ENCODE data around the gene SEC14L2. TPM values are rescaled to one million over a fixed set of nuclear protein-coding genes. Genes with fewer than 3 reads are reported as not detected.
A peak's percentile ranks its signal among the peaks of the same experiment; 100 is the strongest.

Gene SEC14L2
- total and polyA plus RNA-seq, 4 donors = 6.5 to 110 (median 49.6) TPM

DNA sequence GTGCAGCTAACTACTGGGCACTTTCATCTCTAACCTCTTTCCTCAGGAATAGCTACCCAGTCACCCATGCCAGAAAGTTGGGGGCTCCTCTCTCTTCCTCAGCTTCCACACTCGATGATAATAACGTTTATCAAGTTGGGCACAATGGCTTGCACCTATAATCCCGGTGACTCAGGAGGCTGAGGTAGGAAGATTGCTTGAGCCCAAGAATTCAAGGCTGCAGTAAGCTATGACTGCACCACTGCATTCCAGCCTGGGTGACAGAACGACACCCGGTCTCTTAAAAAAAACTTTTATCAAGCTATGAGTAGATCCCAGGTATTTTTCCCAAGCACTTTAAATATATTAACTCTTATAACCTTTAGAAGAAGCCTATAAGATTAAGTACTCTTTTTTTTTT lies 42.2 kb upstream of the SEC14L2 start:
- H3K36me3 ChIP-seq (ENCODE audit: control insufficient read depth in 4 of 4, insufficient read depth in 3 of 4, low read depth in 1 of 4, low read length in 3 of 4) = peaks cover 14 to 29% (median 22%) of the 10 kb centered on the region in 4 donors
- H3K27ac ChIP-seq (ENCODE audit: low read depth in 1 of 2, low read length in 2 of 2) = no peak overlapping the region
- 86% methylated on average over 5 of the region's 5 CpGs for WGBS

DNA sequence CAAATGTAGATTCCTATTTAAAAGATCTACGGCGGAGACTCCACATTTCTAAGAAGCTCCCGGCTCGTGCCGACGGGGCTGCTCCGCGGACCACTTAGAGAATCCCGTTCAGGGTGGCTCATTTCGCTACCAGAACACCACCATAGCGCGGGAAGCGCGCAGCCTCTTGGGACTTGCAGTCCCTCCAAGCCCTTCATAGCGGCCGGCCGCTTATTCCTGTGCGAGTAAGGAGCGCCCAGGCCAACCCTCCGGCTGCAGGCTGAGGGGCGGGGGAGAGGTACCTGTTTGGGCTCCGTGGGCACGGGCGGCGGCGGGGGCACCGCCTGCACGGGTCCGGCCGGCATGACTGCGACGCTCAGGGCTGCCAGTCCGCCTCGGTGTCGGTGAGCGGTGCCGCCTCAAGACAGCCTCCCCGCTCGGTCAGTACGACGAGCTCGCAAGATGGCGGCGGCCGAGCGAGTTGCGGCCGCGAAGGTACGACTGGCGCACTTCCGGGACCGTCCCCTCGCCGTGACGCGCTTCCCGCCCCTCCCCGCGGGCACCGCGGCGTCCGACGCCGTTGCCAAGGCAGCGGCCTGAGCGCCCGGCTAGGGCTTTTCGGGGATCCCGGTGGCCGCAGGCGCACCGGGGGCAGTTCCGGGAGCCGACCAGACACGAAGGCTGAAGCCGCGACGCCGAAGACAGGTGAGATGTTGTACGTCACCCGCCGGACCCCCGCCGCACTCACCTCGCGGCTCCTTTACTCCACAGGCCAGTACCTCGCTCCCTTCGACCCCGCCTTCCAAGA lies 40.2 kb upstream of the SEC14L2 start, which contains the start of the genes CCDC157 and SF3A1:
Gene CCDC157, plus strand, starts transcription at position 559 of the 787 bp plus-strand sequence. CDS start 8,994 bp downstream, outside the sequence.
Gene SF3A1, minus strand, starts transcription at position 446 of the 787 bp plus-strand sequence. Its CDS starts 102 bp downstream, at position 344.
- peaks cover 6 to 32% (median 26%) of the 10 kb centered on the region in 4 donors for H3K4me1 ChIP-seq (ENCODE audit: control insufficient read depth in 4 of 4, insufficient read depth in 4 of 4, low read length in 3 of 4)
- H3K4me3 ChIP-seq (ENCODE audit: low read depth in 1 of 3, low read length in 3 of 3) = peak within 1 kb of the TSS; percentile 78 to 88 (median 80)
- no peaks in the 10 kb centered on the region for H3K27me3 ChIP-seq (ENCODE audit: control insufficient read depth in 4 of 4, insufficient read depth in 4 of 4, low read length in 3 of 4)
- no peaks in the 10 kb centered on the region for H3K9me3 ChIP-seq (ENCODE audit: control insufficient read depth in 4 of 4, low read length in 3 of 4)
- DNase-seq (ENCODE audit: low spot score) = peak; percentile 89
- H3K27ac ChIP-seq (ENCODE audit: low read depth in 1 of 2, low read length in 2 of 2) = peak within 1 kb of the TSS; percentile 97 to 100
- peak within 1 kb of the TSS; percentile 82 to 86 for H3K9ac ChIP-seq (ENCODE audit: low read depth in 1 of 2, low read length in 2 of 2)
- peaks cover 9 to 14% (median 13%) of the 10 kb centered on the region in 4 donors for H3K36me3 ChIP-seq (ENCODE audit: control insufficient read depth in 4 of 4, insufficient read depth in 3 of 4, low read depth in 1 of 4, low read length in 3 of 4)
- under 1% methylated on average over 91 of the region's 91 CpGs for WGBS
- TF ChIP-seq, protein P1, sequence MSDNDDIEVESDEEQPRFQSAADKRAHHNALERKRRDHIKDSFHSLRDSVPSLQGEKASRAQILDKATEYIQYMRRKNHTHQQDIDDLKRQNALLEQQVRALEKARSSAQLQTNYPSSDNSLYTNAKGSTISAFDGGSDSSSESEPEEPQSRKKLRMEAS (IDR thresholded peaks at IDR 0.05) = no peak
- TF ChIP-seq FOXA1 (IDR thresholded peaks at IDR 0.05) (no peak), YY1 (IDR thresholded peaks at IDR 0.05) (peak; percentile 98), GABPA (IDR thresholded peaks at IDR 0.05 in 1 of 2, conservative IDR thresholded peaks at IDR 0.05 in 1 of 2) (peak; percentile 50 to 92), TAF1 (conservative IDR thresholded peaks at IDR 0.05) (no peak), RAD21 (IDR thresholded peaks at IDR 0.05) (peak; percentile 44 to 50), SP1 (IDR thresholded peaks at IDR 0.05) (peak; percentile 15), RXRA (IDR thresholded peaks at IDR 0.05) (no peak), HNF4G (IDR thresholded peaks at IDR 0.05) (no peak), EGR1 (IDR thresholded peaks at IDR 0.05; ENCODE audit: low read depth in 2 of 2) (no peak), NR2F2 (IDR thresholded peaks at IDR 0.05) (no peak)
- TF ChIP-seq, protein P2, sequence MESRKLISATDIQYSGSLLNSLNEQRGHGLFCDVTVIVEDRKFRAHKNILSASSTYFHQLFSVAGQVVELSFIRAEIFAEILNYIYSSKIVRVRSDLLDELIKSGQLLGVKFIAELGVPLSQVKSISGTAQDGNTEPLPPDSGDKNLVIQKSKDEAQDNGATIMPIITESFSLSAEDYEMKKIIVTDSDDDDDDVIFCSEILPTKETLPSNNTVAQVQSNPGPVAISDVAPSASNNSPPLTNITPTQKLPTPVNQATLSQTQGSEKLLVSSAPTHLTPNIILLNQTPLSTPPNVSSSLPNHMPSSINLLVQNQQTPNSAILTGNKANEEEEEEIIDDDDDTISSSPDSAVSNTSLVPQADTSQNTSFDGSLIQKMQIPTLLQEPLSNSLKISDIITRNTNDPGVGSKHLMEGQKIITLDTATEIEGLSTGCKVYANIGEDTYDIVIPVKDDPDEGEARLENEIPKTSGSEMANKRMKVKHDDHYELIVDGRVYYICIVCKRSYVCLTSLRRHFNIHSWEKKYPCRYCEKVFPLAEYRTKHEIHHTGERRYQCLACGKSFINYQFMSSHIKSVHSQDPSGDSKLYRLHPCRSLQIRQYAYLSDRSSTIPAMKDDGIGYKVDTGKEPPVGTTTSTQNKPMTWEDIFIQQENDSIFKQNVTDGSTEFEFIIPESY (IDR thresholded peaks at IDR 0.05) = no peak
- TF ChIP-seq, protein P3, sequence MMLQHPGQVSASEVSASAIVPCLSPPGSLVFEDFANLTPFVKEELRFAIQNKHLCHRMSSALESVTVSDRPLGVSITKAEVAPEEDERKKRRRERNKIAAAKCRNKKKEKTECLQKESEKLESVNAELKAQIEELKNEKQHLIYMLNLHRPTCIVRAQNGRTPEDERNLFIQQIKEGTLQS (IDR thresholded peaks at IDR 0.05) = no peak
- TF ChIP-seq, protein P4, sequence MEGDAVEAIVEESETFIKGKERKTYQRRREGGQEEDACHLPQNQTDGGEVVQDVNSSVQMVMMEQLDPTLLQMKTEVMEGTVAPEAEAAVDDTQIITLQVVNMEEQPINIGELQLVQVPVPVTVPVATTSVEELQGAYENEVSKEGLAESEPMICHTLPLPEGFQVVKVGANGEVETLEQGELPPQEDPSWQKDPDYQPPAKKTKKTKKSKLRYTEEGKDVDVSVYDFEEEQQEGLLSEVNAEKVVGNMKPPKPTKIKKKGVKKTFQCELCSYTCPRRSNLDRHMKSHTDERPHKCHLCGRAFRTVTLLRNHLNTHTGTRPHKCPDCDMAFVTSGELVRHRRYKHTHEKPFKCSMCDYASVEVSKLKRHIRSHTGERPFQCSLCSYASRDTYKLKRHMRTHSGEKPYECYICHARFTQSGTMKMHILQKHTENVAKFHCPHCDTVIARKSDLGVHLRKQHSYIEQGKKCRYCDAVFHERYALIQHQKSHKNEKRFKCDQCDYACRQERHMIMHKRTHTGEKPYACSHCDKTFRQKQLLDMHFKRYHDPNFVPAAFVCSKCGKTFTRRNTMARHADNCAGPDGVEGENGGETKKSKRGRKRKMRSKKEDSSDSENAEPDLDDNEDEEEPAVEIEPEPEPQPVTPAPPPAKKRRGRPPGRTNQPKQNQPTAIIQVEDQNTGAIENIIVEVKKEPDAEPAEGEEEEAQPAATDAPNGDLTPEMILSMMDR (IDR thresholded peaks at IDR 0.05; ENCODE audit: low read depth, low read length, missing input control) = no peak

More for the DNA sequence above, 42.2 kb upstream of the SEC14L2 start:
- no peak overlapping the region for H3K9ac ChIP-seq (ENCODE audit: low read depth in 1 of 2, low read length in 2 of 2)
- no peaks in the 10 kb centered on the region for H3K27me3 ChIP-seq (ENCODE audit: control insufficient read depth in 4 of 4, insufficient read depth in 4 of 4, low read length in 3 of 4)
- H3K9me3 ChIP-seq (ENCODE audit: control insufficient read depth in 4 of 4, low read length in 3 of 4) = no peaks in the 10 kb centered on the region
- H3K4me3 ChIP-seq (ENCODE audit: low read depth in 1 of 3, low read length in 3 of 3) = no peak overlapping the region
- TF ChIP-seq HNF4A (conservative IDR thresholded peaks at IDR 0.05) = no peak
- TF ChIP-seq EGR1 (IDR thresholded peaks at IDR 0.05; ENCODE audit: low read depth in 2 of 2) = no peak
- TF ChIP-seq NR2F2 (IDR thresholded peaks at IDR 0.05) = no peak
- TF ChIP-seq RAD21 (IDR thresholded peaks at IDR 0.05) = no peak
- TF ChIP-seq, protein P5, sequence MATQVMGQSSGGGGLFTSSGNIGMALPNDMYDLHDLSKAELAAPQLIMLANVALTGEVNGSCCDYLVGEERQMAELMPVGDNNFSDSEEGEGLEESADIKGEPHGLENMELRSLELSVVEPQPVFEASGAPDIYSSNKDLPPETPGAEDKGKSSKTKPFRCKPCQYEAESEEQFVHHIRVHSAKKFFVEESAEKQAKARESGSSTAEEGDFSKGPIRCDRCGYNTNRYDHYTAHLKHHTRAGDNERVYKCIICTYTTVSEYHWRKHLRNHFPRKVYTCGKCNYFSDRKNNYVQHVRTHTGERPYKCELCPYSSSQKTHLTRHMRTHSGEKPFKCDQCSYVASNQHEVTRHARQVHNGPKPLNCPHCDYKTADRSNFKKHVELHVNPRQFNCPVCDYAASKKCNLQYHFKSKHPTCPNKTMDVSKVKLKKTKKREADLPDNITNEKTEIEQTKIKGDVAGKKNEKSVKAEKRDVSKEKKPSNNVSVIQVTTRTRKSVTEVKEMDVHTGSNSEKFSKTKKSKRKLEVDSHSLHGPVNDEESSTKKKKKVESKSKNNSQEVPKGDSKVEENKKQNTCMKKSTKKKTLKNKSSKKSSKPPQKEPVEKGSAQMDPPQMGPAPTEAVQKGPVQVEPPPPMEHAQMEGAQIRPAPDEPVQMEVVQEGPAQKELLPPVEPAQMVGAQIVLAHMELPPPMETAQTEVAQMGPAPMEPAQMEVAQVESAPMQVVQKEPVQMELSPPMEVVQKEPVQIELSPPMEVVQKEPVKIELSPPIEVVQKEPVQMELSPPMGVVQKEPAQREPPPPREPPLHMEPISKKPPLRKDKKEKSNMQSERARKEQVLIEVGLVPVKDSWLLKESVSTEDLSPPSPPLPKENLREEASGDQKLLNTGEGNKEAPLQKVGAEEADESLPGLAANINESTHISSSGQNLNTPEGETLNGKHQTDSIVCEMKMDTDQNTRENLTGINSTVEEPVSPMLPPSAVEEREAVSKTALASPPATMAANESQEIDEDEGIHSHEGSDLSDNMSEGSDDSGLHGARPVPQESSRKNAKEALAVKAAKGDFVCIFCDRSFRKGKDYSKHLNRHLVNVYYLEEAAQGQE (IDR thresholded peaks at IDR 0.05) = no peak
- TF ChIP-seq FOXA2 (IDR thresholded peaks at IDR 0.05) = no peak
- no peak for TF ChIP-seq FOXA1 (IDR thresholded peaks at IDR 0.05)
- TF ChIP-seq, protein P2 (IDR thresholded peaks at IDR 0.05) = no peak
- TF ChIP-seq, protein P1 (IDR thresholded peaks at IDR 0.05) = no peak
- no peak for TF ChIP-seq RXRA (IDR thresholded peaks at IDR 0.05)
- DNase-seq (ENCODE audit: low spot score) = no peak
- H3K4me1 ChIP-seq (ENCODE audit: control insufficient read depth in 4 of 4, insufficient read depth in 4 of 4, low read length in 3 of 4) = peaks cover 6 to 32% (median 26%) of the 10 kb centered on the region in 4 donors
